ENCODE measurements around the gene GPR39.
"Not testable (repeated sequence)": the region's sequence is repeated elsewhere in the genome, so short reads cannot be mapped to it uniquely, and the experiment has no call there.

The GPR39 gene

GRCh38 chr2:132515010-132515409, 98.4 kb downstream of the GPR39 start:
- DNase-seq = no peak

GRCh38 chr2:132517386-132517785, 100.8 kb downstream of the GPR39 start:
- no peak for DNase-seq

GRCh38 chr2:132518302-132518701, 101.7 kb downstream of the GPR39 start:
- DNase-seq = no peak

GRCh38 chr2:132519566-132519965, 103.0 kb downstream of the GPR39 start:
- no peak for DNase-seq

GRCh38 chr2:132521341-132521740, 104.7 kb downstream of the GPR39 start:
- DNase-seq = no peak

GRCh38 chr2:132522901-132523300, 106.3 kb downstream of the GPR39 start:
- no peak for DNase-seq

GRCh38 chr2:132537061-132537460, 120.5 kb downstream of the GPR39 start:
- not testable (repeated sequence) for DNase-seq

- no peak for DNase-seq
Measured at GRCh38 chr2:132538331-132538855, 121.8 kb downstream of the GPR39 start.

GRCh38 chr2:132540166-132540565, 123.6 kb downstream of the GPR39 start:
- no peak for DNase-seq

- DNase-seq = no peak
Measured at GRCh38 chr2:132542953-132543569, 126.5 kb downstream of the GPR39 start.

- no peak for DNase-seq
Measured at GRCh38 chr2:132544006-132544630, 127.5 kb downstream of the GPR39 start.

GRCh38 chr2:132547090-132547687, 130.6 kb downstream of the GPR39 start:
- DNase-seq = no peak

GRCh38 chr2:132549935-132550670, 133.5 kb downstream of the GPR39 start:
- no peak for DNase-seq

- DNase-seq = no peak
Measured at GRCh38 chr2:132550946-132551345, 134.3 kb downstream of the GPR39 start.

GRCh38 chr2:132557694-132558093, 141.1 kb downstream of the GPR39 start:
- DNase-seq = no peak

- DNase-seq = no peak
Measured at GRCh38 chr2:132559326-132559725, 142.7 kb downstream of the GPR39 start.

GRCh38 chr2:132559921-132560320, 143.3 kb downstream of the GPR39 start:
- no peak for DNase-seq

GRCh38 chr2:132560562-132560961, 144.0 kb downstream of the GPR39 start:
- DNase-seq = no peak

- DNase-seq = no peak
Measured at GRCh38 chr2:132562245-132562644, 145.6 kb downstream of the GPR39 start.

- DNase-seq = no peak
Measured at GRCh38 chr2:132564065-132564464, 147.5 kb downstream of the GPR39 start.

GRCh38 chr2:132566379-132566778, 149.8 kb downstream of the GPR39 start:
- DNase-seq = no peak

GRCh38 chr2:132567682-132568081, 151.1 kb downstream of the GPR39 start:
- no peak for DNase-seq

GRCh38 chr2:132568656-132569055, 152.1 kb downstream of the GPR39 start:
- no peak for DNase-seq
